GM21717 (cell line): ENCODE measurements around the gene SIX3.
A peak's percentile ranks its signal among the peaks of the same experiment; 100 is the strongest.

Experiments
- ATAC-seq: cut with Tn5 transposase; IDR thresholded peaks from one replicate; pipeline ENCODE4 v1.9.1; 2021; ENCODE audit warnings: mild to moderate bottlenecking, moderate library complexity; ENCODE audit not compliant: unreplicated experiment

Gene SIX3

DNA sequence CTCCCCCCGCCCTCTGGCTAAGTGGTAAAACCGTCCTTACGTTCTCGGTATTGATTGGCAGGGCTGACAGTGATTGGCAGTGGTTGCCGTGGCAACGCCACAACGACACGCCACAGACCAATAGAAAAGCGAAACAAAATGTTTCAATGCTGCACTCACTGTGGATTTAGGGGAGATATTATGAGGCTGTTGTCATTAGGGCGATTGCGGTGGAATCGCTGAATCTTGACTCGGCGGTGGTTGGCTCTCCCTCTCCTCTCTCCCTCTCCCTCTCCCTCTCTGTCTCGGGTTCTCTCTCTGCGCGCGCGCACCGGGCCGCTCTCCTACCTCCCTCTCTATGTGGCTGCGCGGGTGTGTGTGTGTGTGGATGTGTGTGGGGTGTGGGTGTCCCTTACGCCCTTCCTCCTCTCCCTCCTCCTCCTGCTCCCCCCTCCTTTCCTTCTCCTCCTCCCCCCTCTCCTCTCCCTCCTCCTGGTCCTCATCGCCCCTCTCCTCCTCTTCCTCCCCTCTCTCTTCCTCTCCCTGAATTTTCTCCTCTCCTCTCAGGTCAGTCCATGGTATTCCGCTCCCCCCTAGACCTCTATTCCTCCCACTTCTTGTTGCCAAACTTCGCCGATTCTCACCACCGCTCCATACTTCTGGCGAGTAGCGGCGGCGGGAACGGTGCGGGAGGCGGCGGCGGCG lies at the start of gene SIX3:
TSS of gene SIX3 (plus strand) at position 152 of the 684 bp plus-strand sequence. CDS start at position 555, 403 bp downstream.
- peak; percentile 58 for ATAC-seq

- ATAC-seq, result no peak
Observed at GRCh38 chr2:44894058-44894457, 47.4 kb upstream of the SIX3 start.

DNA sequence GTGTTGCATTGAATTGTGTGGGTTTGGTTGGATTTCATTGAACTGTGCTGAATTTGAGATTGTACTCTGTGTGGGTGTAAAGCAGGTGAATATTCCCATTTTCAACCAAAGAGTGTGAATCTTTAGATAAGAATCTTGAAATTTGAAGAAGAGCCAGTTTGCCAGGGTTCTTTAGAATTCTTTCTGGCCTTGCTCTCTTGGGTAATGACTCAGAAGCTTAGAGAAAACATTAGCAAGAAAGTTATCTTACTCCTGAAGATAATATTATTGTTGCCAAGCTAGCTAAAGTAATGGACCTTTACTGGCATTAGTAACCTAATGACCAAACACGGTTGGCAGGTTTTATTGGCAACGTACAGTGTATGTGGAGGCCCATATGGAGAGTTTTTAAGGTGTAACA lies 46.4 kb upstream of the SIX3 start:
- ATAC-seq, result no peak

DNA sequence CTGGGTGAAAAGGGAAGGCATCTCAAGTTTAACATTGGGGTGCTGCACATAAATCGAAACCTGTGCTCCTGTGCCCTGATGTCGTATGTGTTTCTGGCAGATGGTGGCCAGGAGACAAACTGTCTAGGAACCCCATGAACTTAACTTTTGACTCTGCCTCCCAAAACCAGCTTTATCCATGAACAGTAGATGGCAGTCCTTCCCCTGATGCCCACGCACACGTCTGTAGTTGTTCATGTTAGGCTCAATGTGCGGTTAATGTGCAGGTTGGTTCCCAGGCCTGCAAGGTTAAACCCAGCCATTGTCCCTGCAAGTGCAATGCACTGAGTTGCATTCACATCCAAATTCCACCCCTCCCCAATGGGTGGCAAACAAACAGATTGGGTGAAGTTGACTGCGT lies 44.1 kb upstream of the SIX3 start:
- no peak for ATAC-seq

DNA sequence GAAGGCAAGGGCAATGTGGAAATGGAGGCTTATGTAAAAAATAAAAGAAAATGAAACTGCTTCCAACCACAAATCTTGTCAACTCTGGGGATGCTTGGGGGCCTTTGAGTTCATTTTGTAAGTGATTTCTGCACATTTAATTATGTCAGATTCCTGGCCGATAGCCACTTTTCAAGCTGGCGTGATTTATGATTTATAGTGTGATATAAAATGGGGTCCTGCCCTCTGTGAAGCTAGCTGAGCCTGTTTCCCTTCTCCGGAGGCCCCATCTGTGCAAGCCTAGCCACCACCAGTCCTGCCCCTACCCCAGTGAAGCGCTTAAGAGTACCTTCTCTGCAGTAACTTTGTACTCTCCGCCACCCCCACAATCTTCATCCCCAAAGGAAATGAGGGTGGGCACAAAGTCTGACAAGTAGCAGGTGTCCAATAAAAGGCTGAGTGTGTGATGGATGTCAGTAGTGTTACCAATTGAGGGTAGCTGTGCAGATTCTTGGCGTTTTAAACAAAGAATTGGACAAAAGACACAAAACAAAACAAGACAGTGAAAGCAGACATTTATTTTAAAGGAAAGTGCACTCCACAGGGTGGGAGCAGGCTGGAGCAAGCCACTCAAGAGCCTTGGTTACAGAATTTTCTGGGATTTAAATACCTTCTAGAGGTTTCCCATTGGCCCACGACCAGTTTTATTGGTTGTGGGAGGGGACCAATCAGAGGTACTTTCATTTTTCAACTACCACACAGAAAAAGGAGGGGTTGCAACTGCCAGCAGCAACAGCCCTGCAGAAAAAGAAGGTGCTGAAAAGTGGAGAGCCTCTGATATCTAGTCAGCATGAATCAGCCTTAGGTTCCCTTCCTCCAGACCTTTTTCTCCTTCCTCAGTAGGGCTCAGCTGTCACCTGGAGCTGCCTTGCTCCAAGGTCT lies 39.0 kb upstream of the SIX3 start:
- no peak for ATAC-seq

- no peak for ATAC-seq
Observed at GRCh38 chr2:44904578-44904977, 36.9 kb upstream of the SIX3 start.

GRCh38 chr2:44906972-44907371 lies 34.5 kb upstream of the SIX3 start:
- ATAC-seq, result no peak

- ATAC-seq, result no peak
Observed at GRCh38 chr2:44909831-44910230, 31.7 kb upstream of the SIX3 start.

DNA sequence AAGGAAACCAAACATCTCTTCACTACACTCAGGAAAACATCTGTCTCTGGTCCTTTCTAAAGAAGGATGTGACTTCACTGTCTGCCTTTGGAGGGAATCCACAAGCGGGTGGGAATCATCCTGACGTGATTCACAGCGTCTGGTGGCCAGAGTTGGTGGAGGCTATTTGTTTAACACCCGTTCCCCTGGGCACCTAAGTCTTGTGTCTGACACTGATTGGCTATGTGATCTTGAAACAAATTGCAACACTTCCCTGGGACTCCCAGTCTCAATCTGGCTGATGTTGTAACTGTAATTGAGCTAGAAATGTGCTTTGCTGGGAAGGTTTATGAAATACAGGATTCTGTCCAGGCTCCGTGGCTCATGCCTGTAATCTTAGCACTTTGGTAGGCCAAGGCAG lies 28.8 kb upstream of the SIX3 start:
- no peak for ATAC-seq

DNA sequence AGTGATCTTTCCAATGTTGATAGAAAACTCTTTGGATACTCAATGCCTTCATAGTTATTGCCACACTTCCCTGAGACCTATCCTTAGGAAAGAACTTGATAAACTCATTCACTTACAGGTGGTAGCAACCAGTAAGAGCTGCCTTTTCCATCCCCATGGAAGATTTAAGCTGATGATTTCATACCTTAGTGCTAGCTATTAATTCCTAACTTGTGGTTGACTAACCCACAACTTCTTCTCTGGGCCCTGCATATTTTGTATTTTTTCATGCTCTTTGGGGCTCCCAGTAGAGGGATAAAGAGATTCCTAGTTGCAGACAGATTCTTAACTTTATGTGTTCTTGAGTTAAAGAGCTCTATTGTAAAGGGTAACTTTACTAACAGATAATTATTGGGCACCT lies 25.2 kb upstream of the SIX3 start:
- no peak for ATAC-seq

- ATAC-seq, result no peak
Observed at GRCh38 chr2:44918095-44918775, 23.3 kb upstream of the SIX3 start.

- no peak for ATAC-seq
Observed at GRCh38 chr2:44920751-44921150, 20.8 kb upstream of the SIX3 start.

- ATAC-seq, result no peak
Observed at GRCh38 chr2:44922776-44923175, 18.7 kb upstream of the SIX3 start.

DNA sequence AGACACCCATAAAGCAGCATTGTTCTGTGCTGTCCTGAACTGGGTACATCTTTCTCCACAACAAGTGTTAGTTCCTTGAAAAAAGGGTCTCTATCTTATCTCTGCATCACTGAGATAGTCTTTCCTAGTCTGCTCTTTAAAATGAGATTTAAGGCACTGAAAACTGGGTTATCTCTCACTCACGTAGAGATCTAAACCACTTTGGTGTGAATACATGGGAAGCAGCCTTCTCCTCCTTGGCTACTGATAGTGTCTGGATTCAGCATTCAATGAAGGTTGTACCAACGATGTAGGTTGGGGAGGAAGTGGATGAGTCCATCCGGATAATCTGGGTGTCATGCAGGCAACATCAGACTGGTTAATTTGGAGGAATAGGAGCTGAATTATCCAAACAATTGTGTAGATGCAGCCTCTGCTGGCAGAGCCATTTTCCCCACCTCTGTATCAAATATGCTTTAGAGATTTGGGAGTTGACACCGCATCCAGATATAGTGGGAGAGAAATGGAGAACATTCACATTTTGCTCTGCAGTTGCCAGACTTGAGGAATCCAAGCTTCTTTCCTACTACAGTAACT lies 15.9 kb upstream of the SIX3 start:
- ATAC-seq, result no peak

- ATAC-seq, result no peak
Observed at GRCh38 chr2:44926957-44927356, 14.5 kb upstream of the SIX3 start.

GRCh38 chr2:44927985-44928482 lies 13.5 kb upstream of the SIX3 start:
- ATAC-seq, result no peak

- ATAC-seq, result no peak
Observed at GRCh38 chr2:44928483-44929158, 12.9 kb upstream of the SIX3 start.

GRCh38 chr2:44929159-44929734 lies 12.3 kb upstream of the SIX3 start:
- ATAC-seq, result no peak

- no peak for ATAC-seq
Observed at GRCh38 chr2:44929735-44930273, 11.7 kb upstream of the SIX3 start.
